Measurements from ENCODE around the gene SLC9B2. TPM values are rescaled to one million over a fixed set of nuclear protein-coding genes. Genes with fewer than 3 reads are reported as not detected.

SLC9B2 gene
- 3.3 TPM for total RNA-seq
- long read RNA-seq, partial matches to known transcripts, result 1 of 4 reads
- long read RNA-seq, other reads (novel, unspliced or antisense), result 1 of 4 reads

- DNase-seq (no peak), ATAC-seq (no peak)
- intact Hi-C loops (cut with micrococcal nuclease), result no loop called here
Measured at GRCh38 chr4:103076747-103077347, at the start of gene SLC9B2. SLC9B2 (minus strand) TSS chr4:103076761; CDS start chr4:103067550, 9,211 bp downstream.

- intact Hi-C loops (cut with micrococcal nuclease), result no loop called here
- ATAC-seq (no peak), DNase-seq (no peak)
Measured at GRCh38 chr4:103126126-103126525, 49.6 kb upstream of the SLC9B2 start.

GRCh38 chr4:103123114-103123513, 46.6 kb upstream of the SLC9B2 start:
- ATAC-seq (no peak), DNase-seq (no peak)
- intact Hi-C loops (cut with micrococcal nuclease), result no loop called here

- intact Hi-C loops (cut with micrococcal nuclease), result no loop called here
Measured at GRCh38 chr4:103118166-103118565, 41.6 kb upstream of the SLC9B2 start.

GRCh38 chr4:103111598-103111997, 35.0 kb upstream of the SLC9B2 start:
- no peak for DNase-seq
- ATAC-seq, result no peak
- intact Hi-C loops (cut with micrococcal nuclease), result no loop called here

More at GRCh38 chr4:103118166-103118565, 41.6 kb upstream of the SLC9B2 start:
- ATAC-seq, result no peak
- no peak for DNase-seq

GRCh38 chr4:103108542-103108941, 32.0 kb upstream of the SLC9B2 start:
- ATAC-seq (no peak), DNase-seq (no peak)
- intact Hi-C loops (cut with micrococcal nuclease), result no loop called here

GRCh38 chr4:103105558-103106356, 29.2 kb upstream of the SLC9B2 start:
- no peak for DNase-seq
- intact Hi-C loops (cut with micrococcal nuclease), result no loop called here
- no peak for ATAC-seq

- intact Hi-C loops (cut with micrococcal nuclease), result no loop called here
- DNase-seq, result no peak
- no peak for ATAC-seq
Measured at GRCh38 chr4:103104886-103105285, 28.3 kb upstream of the SLC9B2 start.

- no peak for DNase-seq
- intact Hi-C loops (cut with micrococcal nuclease), result no loop called here
- no peak for ATAC-seq
Measured at GRCh38 chr4:103100691-103101090, 24.1 kb upstream of the SLC9B2 start.

GRCh38 chr4:103099691-103100392, 23.3 kb upstream of the SLC9B2 start, which contains the start of gene BDH2:
BDH2 (minus strand) TSS chr4:103099834; CDS start chr4:103096254, 3,580 bp downstream.
- ATAC-seq (peak; percentile 97), DNase-seq (no peak)
- intact Hi-C loops (cut with micrococcal nuclease), result loop anchor here (10.0 kb wide), 1 partner anchor 55 kb away; no protein-coding TSS in a partner anchor

GRCh38 chr4:103098756-103099440, 22.3 kb upstream of the SLC9B2 start:
- intact Hi-C loops (cut with micrococcal nuclease), result loop anchor here (10.0 kb wide), 1 partner anchor 54 kb away; no protein-coding TSS in a partner anchor
- ATAC-seq, result peak; percentile 61
- DNase-seq, result no peak

- ATAC-seq (no peak), DNase-seq (no peak)
- intact Hi-C loops (cut with micrococcal nuclease), result loop anchor here (10.0 kb wide), 1 partner anchor 54 kb away; no protein-coding TSS in a partner anchor
Measured at GRCh38 chr4:103098341-103098740, 21.8 kb upstream of the SLC9B2 start.

GRCh38 chr4:103097112-103097511, 20.6 kb upstream of the SLC9B2 start:
- DNase-seq (no peak), ATAC-seq (no peak)
- intact Hi-C loops (cut with micrococcal nuclease), result loop anchor here (10.0 kb wide), 1 partner anchor 52 kb away; no protein-coding TSS in a partner anchor

- no peak for DNase-seq
- no peak for ATAC-seq
- intact Hi-C loops (cut with micrococcal nuclease), result loop anchor here (10.0 kb wide), 1 partner anchor 50 kb away; no protein-coding TSS in a partner anchor
Measured at GRCh38 chr4:103095080-103095479, 18.5 kb upstream of the SLC9B2 start.

- DNase-seq (no peak), ATAC-seq (no peak)
- intact Hi-C loops (cut with micrococcal nuclease), result loop anchor here (10.0 kb wide), 1 partner anchor 47 kb away; no protein-coding TSS in a partner anchor
Measured at GRCh38 chr4:103092245-103092644, 15.7 kb upstream of the SLC9B2 start.

- DNase-seq, result no peak
- intact Hi-C loops (cut with micrococcal nuclease), result loop anchor here (10.0 kb wide), 1 partner anchor 47 kb away; no protein-coding TSS in a partner anchor
- ATAC-seq, result no peak
Measured at GRCh38 chr4:103091601-103092223, 15.2 kb upstream of the SLC9B2 start.

- ATAC-seq (no peak), DNase-seq (no peak)
- intact Hi-C loops (cut with micrococcal nuclease), result no loop called here
Measured at GRCh38 chr4:103089481-103089880, 12.9 kb upstream of the SLC9B2 start.

- ATAC-seq, result no peak
- intact Hi-C loops (cut with micrococcal nuclease), result no loop called here
- no peak for DNase-seq
Measured at GRCh38 chr4:103086551-103086950, 10.0 kb upstream of the SLC9B2 start.
